SK-N-SH (cell line): Measurements from ENCODE around the gene CCN6. TPM values are rescaled to one million over a fixed set of nuclear protein-coding genes. Genes with fewer than 3 reads are reported as not detected.

Source experiments
- CTCF ChIA-PET: fragments of 300-600, 350-600 bp; formaldehyde crosslinking; extraction: SDS; loops from one replicate; lab custom pipeline; 2021; lab: Yijun Ruan, JAX
- POLR2A ChIA-PET: fragments of 350-600 bp; sonication (Branson Sonifier 250); formaldehyde crosslinking; extraction: SDS; loops from one replicate; lab custom pipeline; 2020; ENCODE audit warnings: antibody characterized with exemption, inconsistent platforms; lab: Yijun Ruan, JAX
- DNase-seq: peaks from one replicate; pipeline ENCODE4 v3.0.0; 2012
- H2AFZ ChIP-seq: fragments of 200-600 bp; sonication (generic); 2 replicates; pipeline ENCODE4 v1.8.1; 2016; ENCODE audit warnings: antibody characterized with exemption, mild to moderate bottlenecking, low read depth
- H3F3A ChIP-seq: fragments of 200-600 bp; sonication (generic); replicated peaks from 2 replicates; pipeline ENCODE3; 2016; ENCODE audit warnings: antibody characterized with exemption, mild to moderate bottlenecking; ENCODE audit not compliant: insufficient read depth
- H3K27ac ChIP-seq, 2 experiments: fragments of 200-500 bp in 1 of 2; fragments of 200-600 bp in 1 of 2; sonication (Bioruptor generic) in 1 of 2; sonication (generic), shearing (Covaris generic) in 1 of 2; 2 replicates each; pipeline versions ENCODE4 v1.5.1 to v1.6.1; 2014 to 2016; ENCODE audit warnings: low read depth in 2 of 2, inconsistent platforms in 1 of 2, low read length in 1 of 2, mild to moderate bottlenecking in 1 of 2, mixed read lengths in 1 of 2
- H3K27me3 ChIP-seq: fragments of 200-600 bp; sonication (generic), shearing (Covaris generic); 2 replicates; pipeline ENCODE4 v1.6.1; 2016; ENCODE audit warnings: mixed run types; ENCODE audit not compliant: insufficient read depth
- H3K36me3 ChIP-seq, 2 experiments: fragments of 200-500 bp in 1 of 2; fragments of 200-600 bp in 1 of 2; sonication (Bioruptor generic) in 1 of 2; sonication (generic) in 1 of 2; replicated peaks in 1 of 2; 2 replicates each; pipeline versions ENCODE3 to v1.5.1; 2014 to 2016; ENCODE audit warnings: low read length in 1 of 2, mild to moderate bottlenecking in 1 of 2; ENCODE audit not compliant: insufficient read depth in 2 of 2, control insufficient read depth in 1 of 2
- H3K4me1 ChIP-seq, 2 experiments: fragments of 200-500 bp in 1 of 2; fragments of 200-600 bp in 1 of 2; sonication (Bioruptor generic) in 1 of 2; sonication (generic), shearing (Covaris generic) in 1 of 2; 2 replicates each; pipeline versions ENCODE4 v1.5.1 to v1.6.1; 2014 to 2016; ENCODE audit warnings: low read depth in 1 of 2, low read length in 1 of 2, mixed run types in 1 of 2; ENCODE audit not compliant: insufficient read depth in 2 of 2, control insufficient read depth in 1 of 2
- H3K4me2 ChIP-seq: fragments of 200-600 bp; sonication (generic), shearing (Covaris generic); 2 replicates; pipeline ENCODE4 v1.6.1; 2017; ENCODE audit warnings: mixed run types
- H3K4me3 ChIP-seq, 2 experiments: fragments of 200-500 bp in 1 of 2; fragments of 200-600 bp in 1 of 2; sonication (Bioruptor generic) in 1 of 2; sonication (generic), shearing (Covaris generic) in 1 of 2; 2 replicates each; pipeline versions ENCODE4 v1.5.1 to v1.8.1; 2014 to 2016; ENCODE audit warnings: low read depth in 2 of 2, inconsistent platforms in 1 of 2, low read length in 1 of 2, mild to moderate bottlenecking in 1 of 2, mixed read lengths in 1 of 2, moderate library complexity in 1 of 2
- H3K79me2 ChIP-seq: fragments of 200-600 bp; sonication (generic); 2 replicates; pipeline ENCODE4 v1.8.1; 2017; ENCODE audit warnings: mild to moderate bottlenecking; ENCODE audit not compliant: insufficient read depth
- H3K9ac ChIP-seq: fragments of 200-600 bp; sonication (generic); 2 replicates; pipeline ENCODE4 v1.6.1; 2017; ENCODE audit warnings: mixed run types
- H3K9me2 ChIP-seq: fragments of 200-600 bp; sonication (generic); 2 replicates; pipeline ENCODE4 v1.6.1; 2017; ENCODE audit warnings: mixed run types
- H3K9me3 ChIP-seq: fragments of 200-600 bp; sonication (generic); 2 replicates; pipeline ENCODE4 v1.6.1; 2017; ENCODE audit warnings: mixed run types, mild to moderate bottlenecking, moderate library complexity
- H4K20me1 ChIP-seq: fragments of 200-600 bp; sonication (generic); 2 replicates; pipeline ENCODE4 v1.6.1; 2017; ENCODE audit warnings: mild to moderate bottlenecking, mixed run types; ENCODE audit not compliant: insufficient read depth
- CHD2 ChIP-seq: fragments of 150-350 bp; IDR thresholded peaks from 2 replicates; pipeline ENCODE4 v1.6.1; 2018; ENCODE audit warnings: low read length; ENCODE audit not compliant: partially characterized antibody
- EP300 ChIP-seq, 2 experiments: IDR thresholded peaks; 2 replicates each; pipeline versions ENCODE4 v1.4.0 to v1.6.1; 2012; ENCODE audit warnings: borderline replicate concordance in 1 of 2, low read depth in 1 of 2, low read length in 1 of 2
- FOXM1 ChIP-seq: IDR thresholded peaks from 2 replicates; pipeline ENCODE4 v1.4.0; 2012; ENCODE audit warnings: low read depth, mild to moderate bottlenecking
- JUND ChIP-seq: IDR thresholded peaks from 2 replicates; pipeline ENCODE4 v1.4.0; 2012
- NFIC ChIP-seq: IDR thresholded peaks from 2 replicates; pipeline ENCODE4 v1.4.0; 2012; ENCODE audit warnings: borderline replicate concordance
- WGBS: methylation state at CpG from one replicate; pipeline ENCODE4 v1.1.6; 2017; ENCODE audit warnings: low lambda C conversion rate; 5-methylcytosine and 5-hydroxymethylcytosine counted together
- polyA plus RNA-seq, 3 experiments: library from polyadenylated mRNA; depleted of rRNA; stranded (reverse); fragments of >200 nt; gene quantifications; 2 replicates each; pipeline ENCODE4 v1.2.3, GENCODE V29; 2012
- TF ChIP-seq, protein P1 (sequence below): IDR thresholded peaks from 2 replicates; pipeline ENCODE4 v1.4.0; 2012; ENCODE audit warnings: low read depth, borderline replicate concordance
- TF ChIP-seq, protein P2 (sequence below): fragments of 150-350 bp; IDR thresholded peaks from 2 replicates; pipeline ENCODE4 v1.6.1; 2017; ENCODE audit warnings: antibody characterized with exemption, low read length, low read depth, borderline replicate concordance
- TF ChIP-seq, protein P3 (sequence below): fragments of 200-600 bp; sonication (generic); IDR thresholded peaks from 2 replicates; pipeline ENCODE4 v1.6.1; 2017; ENCODE audit warnings: antibody characterized with exemption, mild to moderate bottlenecking, moderate library complexity
- TF ChIP-seq, protein P4 (sequence below): IDR thresholded peaks from 2 replicates; pipeline ENCODE4 v1.4.0; 2012; ENCODE audit warnings: low read depth

CCN6 gene
- polyA plus RNA-seq, 1 of the 3 experiments (the other 2 are of a cell fraction), result not detected

DNA sequence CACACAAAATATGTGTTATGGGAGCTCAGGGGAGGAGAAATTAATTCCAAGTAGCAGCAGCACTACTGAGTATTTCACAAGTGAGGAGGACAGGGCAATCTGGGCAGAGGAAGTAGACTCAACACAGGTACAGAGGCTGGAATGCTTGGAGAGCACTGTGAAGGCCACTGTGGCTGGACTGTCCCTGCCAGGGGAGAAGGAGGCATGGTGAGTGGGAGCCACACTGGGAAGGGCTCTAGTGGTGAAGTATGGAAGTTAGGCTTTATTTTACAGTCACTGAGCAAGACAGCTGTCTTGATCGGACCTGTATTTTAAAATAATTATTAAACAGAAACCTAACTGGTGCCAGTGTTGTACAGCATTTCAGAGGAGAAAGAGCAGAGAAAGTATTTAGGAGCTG is 62.3 kb downstream of the CCN6 start:
- ChIA-PET POLR2A (no interaction called here), CTCF (interaction anchor here (1.1 to 1.4 kb wide), 2 partner anchors 9 to 26 kb away, joined by 3 to 5 read pairs; no protein-coding TSS in a partner anchor)
- Histone ChIP-seq H3K4me3 (no peak overlapping the region), H3K4me2 (no peak overlapping the region), H3F3A (no peaks in the 10 kb centered on the region), H3K9ac (no peak overlapping the region), H4K20me1 (no peaks in the 10 kb centered on the region), H3K27me3 (no peaks in the 10 kb centered on the region), H3K79me2 (no peaks in the 10 kb centered on the region), H3K9me2 (no peaks in the 10 kb centered on the region), H3K36me3 (peaks cover 0 to 45% of the 10 kb centered on the region in 2 experiments), H2AFZ (no peak overlapping the region; the same call in 1 of the 2 replicates), H3K4me1 (peaks cover 0 to 8% of the 10 kb centered on the region in 2 experiments; a peak in 2 of 4 replicates), H3K9me3 (no peaks in the 10 kb centered on the region), H3K27ac (no peak overlapping the region)
- DNase-seq, result no peak
- WGBS, result 100% methylated on average over 1 of the region's 1 CpG
- TF ChIP-seq EP300 (IDR thresholded peaks at IDR 0.05; ENCODE audit: borderline replicate concordance in 1 of 2, low read depth in 1 of 2, low read length in 1 of 2) (no peak), FOXM1 (no peak), JUND (no peak)
- TF ChIP-seq, protein P1, sequence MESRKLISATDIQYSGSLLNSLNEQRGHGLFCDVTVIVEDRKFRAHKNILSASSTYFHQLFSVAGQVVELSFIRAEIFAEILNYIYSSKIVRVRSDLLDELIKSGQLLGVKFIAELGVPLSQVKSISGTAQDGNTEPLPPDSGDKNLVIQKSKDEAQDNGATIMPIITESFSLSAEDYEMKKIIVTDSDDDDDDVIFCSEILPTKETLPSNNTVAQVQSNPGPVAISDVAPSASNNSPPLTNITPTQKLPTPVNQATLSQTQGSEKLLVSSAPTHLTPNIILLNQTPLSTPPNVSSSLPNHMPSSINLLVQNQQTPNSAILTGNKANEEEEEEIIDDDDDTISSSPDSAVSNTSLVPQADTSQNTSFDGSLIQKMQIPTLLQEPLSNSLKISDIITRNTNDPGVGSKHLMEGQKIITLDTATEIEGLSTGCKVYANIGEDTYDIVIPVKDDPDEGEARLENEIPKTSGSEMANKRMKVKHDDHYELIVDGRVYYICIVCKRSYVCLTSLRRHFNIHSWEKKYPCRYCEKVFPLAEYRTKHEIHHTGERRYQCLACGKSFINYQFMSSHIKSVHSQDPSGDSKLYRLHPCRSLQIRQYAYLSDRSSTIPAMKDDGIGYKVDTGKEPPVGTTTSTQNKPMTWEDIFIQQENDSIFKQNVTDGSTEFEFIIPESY, result no peak
- TF ChIP-seq, protein P2, sequence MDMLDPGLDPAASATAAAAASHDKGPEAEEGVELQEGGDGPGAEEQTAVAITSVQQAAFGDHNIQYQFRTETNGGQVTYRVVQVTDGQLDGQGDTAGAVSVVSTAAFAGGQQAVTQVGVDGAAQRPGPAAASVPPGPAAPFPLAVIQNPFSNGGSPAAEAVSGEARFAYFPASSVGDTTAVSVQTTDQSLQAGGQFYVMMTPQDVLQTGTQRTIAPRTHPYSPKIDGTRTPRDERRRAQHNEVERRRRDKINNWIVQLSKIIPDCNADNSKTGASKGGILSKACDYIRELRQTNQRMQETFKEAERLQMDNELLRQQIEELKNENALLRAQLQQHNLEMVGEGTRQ, result no peak
- TF ChIP-seq, protein P3, sequence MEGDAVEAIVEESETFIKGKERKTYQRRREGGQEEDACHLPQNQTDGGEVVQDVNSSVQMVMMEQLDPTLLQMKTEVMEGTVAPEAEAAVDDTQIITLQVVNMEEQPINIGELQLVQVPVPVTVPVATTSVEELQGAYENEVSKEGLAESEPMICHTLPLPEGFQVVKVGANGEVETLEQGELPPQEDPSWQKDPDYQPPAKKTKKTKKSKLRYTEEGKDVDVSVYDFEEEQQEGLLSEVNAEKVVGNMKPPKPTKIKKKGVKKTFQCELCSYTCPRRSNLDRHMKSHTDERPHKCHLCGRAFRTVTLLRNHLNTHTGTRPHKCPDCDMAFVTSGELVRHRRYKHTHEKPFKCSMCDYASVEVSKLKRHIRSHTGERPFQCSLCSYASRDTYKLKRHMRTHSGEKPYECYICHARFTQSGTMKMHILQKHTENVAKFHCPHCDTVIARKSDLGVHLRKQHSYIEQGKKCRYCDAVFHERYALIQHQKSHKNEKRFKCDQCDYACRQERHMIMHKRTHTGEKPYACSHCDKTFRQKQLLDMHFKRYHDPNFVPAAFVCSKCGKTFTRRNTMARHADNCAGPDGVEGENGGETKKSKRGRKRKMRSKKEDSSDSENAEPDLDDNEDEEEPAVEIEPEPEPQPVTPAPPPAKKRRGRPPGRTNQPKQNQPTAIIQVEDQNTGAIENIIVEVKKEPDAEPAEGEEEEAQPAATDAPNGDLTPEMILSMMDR, result 0 out of 2 replicates have a peak, but pooled peaks have one; percentile 8

DNA sequence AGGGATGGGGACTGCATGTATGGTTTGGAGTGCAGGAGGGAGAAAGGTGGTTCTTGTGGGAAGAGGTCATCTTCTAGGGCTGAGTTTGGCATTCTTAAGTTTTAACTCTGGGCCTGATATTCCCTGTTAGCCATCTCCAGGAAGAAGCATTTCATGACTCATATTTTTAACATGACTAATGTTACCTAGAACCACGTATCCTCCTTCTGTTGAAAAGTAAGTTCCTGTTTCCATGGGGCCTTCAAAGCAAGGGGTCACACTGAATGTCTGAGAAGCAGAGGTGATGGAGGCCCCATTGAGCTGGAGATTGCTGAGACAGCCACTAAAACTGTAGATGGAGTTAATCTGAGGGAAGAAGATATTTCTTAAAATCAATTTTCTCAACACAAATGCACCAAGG is 63.6 kb downstream of the CCN6 start:
- peaks cover 0 to 42% of the 10 kb centered on the region in 2 experiments for H3K36me3 ChIP-seq
- H3K9me3 ChIP-seq, result no peaks in the 10 kb centered on the region
- no peaks in the 10 kb centered on the region for H4K20me1 ChIP-seq
- H3K4me2 ChIP-seq, result no peak overlapping the region
- no peaks in the 10 kb centered on the region for H3F3A ChIP-seq
- H3K27ac ChIP-seq, result peak overlapping the region in 1 of 2 experiments; percentile 22; a peak in 1 of 4 replicates
- H3K9me2 ChIP-seq, result no peaks in the 10 kb centered on the region
- H3K4me3 ChIP-seq, result no peak overlapping the region
- DNase-seq, result no peak
- no peak for TF ChIP-seq CHD2
- TF ChIP-seq NFIC, result no peak
- TF ChIP-seq, protein P4, sequence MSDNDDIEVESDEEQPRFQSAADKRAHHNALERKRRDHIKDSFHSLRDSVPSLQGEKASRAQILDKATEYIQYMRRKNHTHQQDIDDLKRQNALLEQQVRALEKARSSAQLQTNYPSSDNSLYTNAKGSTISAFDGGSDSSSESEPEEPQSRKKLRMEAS, result no peak
- ChIA-PET POLR2A (no interaction called here), CTCF (interaction anchor here (0.6 kb wide), 1 partner anchor 30 kb away, joined by 3 read pairs; no protein-coding TSS in a partner anchor)
- H3K4me1 ChIP-seq, result peaks cover 0 to 16% of the 10 kb centered on the region in 2 experiments; a peak in 2 of 4 replicates
- WGBS, result 50% methylated on average over 1 of the region's 1 CpG
- H3K9ac ChIP-seq, result no peak overlapping the region
- no peak overlapping the region for H2AFZ ChIP-seq
- H3K79me2 ChIP-seq, result no peaks in the 10 kb centered on the region
- H3K27me3 ChIP-seq, result no peaks in the 10 kb centered on the region
